GM18951 (cell line): ENCODE measurements around the gene CACNA1I.
"Not testable (repeated sequence)": the region's sequence is repeated elsewhere in the genome, so short reads cannot be mapped to it uniquely, and the experiment has no call there.

Source experiments
- POLR2A ChIP-seq: IDR thresholded peaks from 4 replicates; pipeline ENCODE4 v1.6.1; 2011; ENCODE audit warnings: mild to moderate bottlenecking; ENCODE audit not compliant: insufficient read length, insufficient read depth; ENCODE audit errors: extremely low read depth
- in situ Hi-C: fragments of 300-500 bp; cut with MboI; formaldehyde crosslinking; loops from one replicate; pipeline ENCODE4 v1.12.0; 2022; ENCODE audit warnings: low sequenced_read_pairs, mixed read lengths, inconsistent platforms; ENCODE audit not compliant: unreplicated experiment

The CACNA1I gene

GRCh38 chr22:39570665-39571064, at the start of gene CACNA1I:
CACNA1I (plus strand) TSS chr22:39570753; CDS start chr22:39570753, 0 bp downstream.
- in situ Hi-C loops: no loop called here
- no peak for TF ChIP-seq POLR2A

- in situ Hi-C loops: not testable (repeated sequence)
Observed at GRCh38 chr22:39521106-39521885, 49.3 kb upstream of the CACNA1I start.

- in situ Hi-C loops: not testable (repeated sequence)
Observed at GRCh38 chr22:39522091-39522490, 48.5 kb upstream of the CACNA1I start.

GRCh38 chr22:39522567-39523300, 47.8 kb upstream of the CACNA1I start:
- in situ Hi-C loops: no loop called here
- TF ChIP-seq POLR2A: peak; percentile 61

More at GRCh38 chr22:39522091-39522490, 48.5 kb upstream of the CACNA1I start:
- TF ChIP-seq POLR2A: peak; percentile 9

- in situ Hi-C loops: no loop called here
- peak; percentile 38 for TF ChIP-seq POLR2A
Observed at GRCh38 chr22:39524089-39524752, 46.3 kb upstream of the CACNA1I start.

- in situ Hi-C loops: loop anchor here (25.0 kb wide), 1 partner anchor 812 kb away; the partner anchor contains the start of gene ADSL
- peak; percentile 34 for TF ChIP-seq POLR2A
Observed at GRCh38 chr22:39524753-39525657, 45.5 kb upstream of the CACNA1I start.

- TF ChIP-seq POLR2A: peak; percentile 32
- in situ Hi-C loops: loop anchor here (25.0 kb wide), 1 partner anchor 812 kb away; the partner anchor contains the start of gene ADSL
Observed at GRCh38 chr22:39525658-39525975, 44.9 kb upstream of the CACNA1I start.

GRCh38 chr22:39526736-39527171, 43.8 kb upstream of the CACNA1I start:
- TF ChIP-seq POLR2A: peak; percentile 28
- in situ Hi-C loops: loop anchor here (25.0 kb wide), 1 partner anchor 811 kb away; the partner anchor contains the start of gene ADSL

GRCh38 chr22:39527481-39527961, 43.0 kb upstream of the CACNA1I start:
- in situ Hi-C loops: loop anchor here (25.0 kb wide), 1 partner anchor 810 kb away; the partner anchor contains the start of gene ADSL

GRCh38 chr22:39528080-39528661, 42.4 kb upstream of the CACNA1I start:
- TF ChIP-seq POLR2A: no peak
- in situ Hi-C loops: loop anchor here (25.0 kb wide), 1 partner anchor 809 kb away; the partner anchor contains the start of gene ADSL

More at GRCh38 chr22:39527481-39527961, 43.0 kb upstream of the CACNA1I start:
- TF ChIP-seq POLR2A: no peak

- peak; percentile 39 for TF ChIP-seq POLR2A
- in situ Hi-C loops: loop anchor here (25.0 kb wide), 1 partner anchor 808 kb away; the partner anchor contains the start of gene ADSL
Observed at GRCh38 chr22:39528681-39529486, 41.7 kb upstream of the CACNA1I start.

GRCh38 chr22:39529487-39529851, 41.1 kb upstream of the CACNA1I start:
- in situ Hi-C loops: loop anchor here (25.0 kb wide), 1 partner anchor 808 kb away; the partner anchor contains the start of gene ADSL
- no peak for TF ChIP-seq POLR2A
